Fibroblast of upper back skin (primary cell): ENCODE measurements around the gene TRIM59.

Experiments used
- DNase-seq: peaks from one replicate; pipeline ENCODE4 v3.0.0-alpha.2; 2013

TRIM59 gene

GRCh38 chr3:160402221-160403027 lies 47.2 kb downstream of the TRIM59 start:
- no peak for DNase-seq

- DNase-seq, result peak; percentile 76
These were observed 48.1 kb downstream of the TRIM59 start for GRCh38 chr3:160401291-160402095.

- no peak for DNase-seq
These were observed 48.9 kb downstream of the TRIM59 start for GRCh38 chr3:160400702-160401150.

GRCh38 chr3:160400030-160400701 lies 49.4 kb downstream of the TRIM59 start:
- peak; percentile 37 for DNase-seq

- DNase-seq, result peak; percentile 96
These were observed 50.2 kb downstream of the TRIM59 start, which contains the start of the genes IFT80 and SMC4 for GRCh38 chr3:160399125-160400029. Gene IFT80, minus strand, starts transcription at chr3:160399225. Its CDS starts 14,625 bp downstream, at chr3:160384600. Gene SMC4, plus strand, starts transcription at chr3:160399650. Its CDS starts 1,177 bp downstream, at chr3:160400827.

- DNase-seq, result no peak
These were observed 50.8 kb downstream of the TRIM59 start for GRCh38 chr3:160398820-160399124.

- DNase-seq, result peak; percentile 84
These were observed 54.3 kb downstream of the TRIM59 start for GRCh38 chr3:160395297-160395696.

GRCh38 chr3:160394009-160394392 lies 55.6 kb downstream of the TRIM59 start:
- DNase-seq, result no peak

GRCh38 chr3:160393346-160394008 lies 56.1 kb downstream of the TRIM59 start:
- no peak for DNase-seq

- no peak for DNase-seq
These were observed 56.8 kb downstream of the TRIM59 start for GRCh38 chr3:160392798-160393197.

GRCh38 chr3:160390565-160391138 lies 58.9 kb downstream of the TRIM59 start:
- no peak for DNase-seq
